GM12878 (cell line): ENCODE measurements around the gene LAT. TPM values are rescaled to one million over a fixed set of nuclear protein-coding genes. Genes with fewer than 3 reads are reported as not detected.
A peak's percentile ranks its signal among the peaks of the same experiment; 100 is the strongest.

Experiments used
- ATAC-seq: fragments of 200-7000 bp; cut with Tn5 transposase; 3 replicates; pipeline ENCODE4 v1.9.1; 2020; ENCODE audit warnings: mild to moderate bottlenecking, moderate library complexity
- BruUV-seq: library from RNA; stranded (reverse); fragments of 400-500 nt; replicated peaks from 2 replicates; lab custom pipeline; 2021; lab: Mats Ljungman, UMichigan
- CTCF ChIA-PET: fragments of 300-600 bp; sonication (Branson Sonifier 250); formaldehyde crosslinking; extraction: SDS; loops from one replicate; lab custom pipeline; 2021; ENCODE audit warnings: inconsistent platforms; lab: Yijun Ruan, JAX
- POLR2A ChIA-PET: fragments of 350-600 bp; formaldehyde crosslinking; extraction: SDS; loops from one replicate; lab custom pipeline; 2021; ENCODE audit warnings: inconsistent platforms; lab: Charles Lee
- RAD21 ChIA-PET: fragments of 300-600 bp; sonication (Branson Sonifier 250); formaldehyde crosslinking; loops from one replicate; lab custom pipeline; 2023; ENCODE audit warnings: antibody characterized with exemption; ENCODE audit not compliant: unreplicated experiment; lab: Charles Lee
- SMC1A ChIA-PET: fragments of 300-600 bp; sonication (Branson Sonifier 250); formaldehyde crosslinking; loops from one replicate; lab custom pipeline; 2023; ENCODE audit not compliant: unreplicated experiment, uncharacterized antibody; lab: Charles Lee
- DNase-seq: peaks from one replicate; pipeline ENCODE4 v3.0.0-alpha.2; 2011; ENCODE audit warnings: low read depth, low spot score
- FAIRE-seq: peaks from 3 replicates; lab custom pipeline; 2011; peaks lifted over from hg19 to GRCh38; lab: Jason Lieb, UNC
- H2AFZ ChIP-seq: 2 replicates; pipeline ENCODE4 v1.6.0; 2011; ENCODE audit warnings: low read depth, low read length, control low read depth; ENCODE audit not compliant: control insufficient read depth
- H3K27ac ChIP-seq: 2 replicates; pipeline ENCODE4 v1.5.1; 2011; ENCODE audit warnings: control low read depth; ENCODE audit not compliant: control insufficient read depth, insufficient read depth
- H3K27me3 ChIP-seq, 2 experiments: replicated peaks in 1 of 2; 2 replicates each; pipeline versions ENCODE4 v1.6.0 to v1.6.1; 2011; ENCODE audit warnings: low read length in 1 of 2; ENCODE audit not compliant: control insufficient read depth in 2 of 2, insufficient read depth in 2 of 2
- H3K36me3 ChIP-seq, 2 experiments: 2 replicates each; pipeline ENCODE4 v1.5.1; 2011; ENCODE audit warnings: low read length in 1 of 2; ENCODE audit not compliant: control insufficient read depth in 2 of 2, insufficient read depth in 2 of 2
- H3K4me1 ChIP-seq: 2 replicates; pipeline ENCODE4 v1.6.1; 2011; ENCODE audit warnings: mild to moderate bottlenecking, low read length, moderate library complexity, mixed read lengths; ENCODE audit not compliant: control insufficient read depth, insufficient read depth
- H3K4me2 ChIP-seq: 2 replicates; pipeline ENCODE4 v1.6.0; 2011; ENCODE audit warnings: control low read depth; ENCODE audit not compliant: control insufficient read depth, insufficient read depth
- H3K4me3 ChIP-seq: fragments of 200-600 bp; sonication (generic); 2 replicates; pipeline ENCODE4 v1.5.1; 2016
- H3K79me2 ChIP-seq: 2 replicates; pipeline ENCODE4 v1.6.0; 2011; ENCODE audit warnings: low read length; ENCODE audit not compliant: control insufficient read depth, insufficient read depth
- H3K9ac ChIP-seq: 2 replicates; pipeline ENCODE4 v1.8.0; 2011; ENCODE audit warnings: low read length, control low read depth, mixed read lengths; ENCODE audit not compliant: control insufficient read depth, insufficient read depth
- H3K9me3 ChIP-seq: replicated peaks from 3 replicates; pipeline ENCODE4 v1.5.1; 2011; ENCODE audit warnings: mild to moderate bottlenecking, low read length; ENCODE audit not compliant: control insufficient read depth, insufficient read depth
- H4K20me1 ChIP-seq: 2 replicates; pipeline ENCODE4 v1.6.0; 2011; ENCODE audit not compliant: control insufficient read depth, insufficient read depth
- RUNX3 ChIP-seq: IDR thresholded peaks from 2 replicates; pipeline ENCODE4 v1.6.1; 2012; ENCODE audit warnings: low read length, inconsistent platforms
- YY1 ChIP-seq: IDR thresholded peaks from 2 replicates; pipeline ENCODE4 v1.6.1; 2011; ENCODE audit warnings: low read depth, mild to moderate bottlenecking, low read length
- WGBS: methylation state at CpG from one replicate; pipeline ENCODE4 v1.1.6; 2016; ENCODE audit warnings: low lambda C conversion rate; ENCODE audit not compliant: insufficient replicate concordance, insufficient coverage; ENCODE audit errors: missing lambda C conversion rate; 5-methylcytosine and 5-hydroxymethylcytosine counted together
- in situ Hi-C: fragments of 300-500 bp; cut with MboI; formaldehyde crosslinking; loops from 9 replicates; pipeline ENCODE4 v1.14.3; 2018; ENCODE audit warnings: mixed read lengths
- intact Hi-C: fragments of 100-400 bp; cut with micrococcal nuclease; formaldehyde crosslinking; loops from one replicate; pipeline ENCODE4 v1.14.2; 2022; ENCODE audit not compliant: unreplicated experiment
- polyA plus RNA-seq, 11 experiments: library from polyadenylated mRNA; depleted of rRNA in 4 of 11; unstranded in 6 of 11; stranded (reverse) in 5 of 11; fragments of >200 nt; fragmentation: Nextera tagmentation in 4 of 11; fragmentation: Illumina TruSeq in 1 of 11; extraction: Ambion mirVana in 4 of 11; extraction: Trizol in 1 of 11; gene quantifications; 1 replicate in 1 of 11; 2 replicates in 10 of 11; pipeline versions ENCODE4 v1.2.1 to v1.2.3, GENCODE V29; 2011 to 2016; ENCODE audit warnings: inconsistent platforms in 2 of 11, missing spikeins in 2 of 11, low read depth in 1 of 11
- total RNA-seq, 4 experiments: library from RNA; depleted of rRNA in 3 of 4; stranded (reverse); fragments of >200 nt in 3 of 4; fragmentation: Illumina TruSeq in 1 of 4; extraction: Trizol in 1 of 4; gene quantifications; 2 replicates each; pipeline versions ENCODE4 v1.2.1 to v1.2.3, GENCODE V29; 2013 to 2021
- TF ChIP-seq, protein P1 (sequence below): fragments of 450-650 bp; IDR thresholded peaks from 2 replicates; pipeline ENCODE4 v1.6.1; 2016; ENCODE audit warnings: mild to moderate bottlenecking

The LAT gene
- total and polyA plus RNA-seq, 10 of the 15 experiments (the other 5 are each of a cell fraction or from before 2014, with no cell fraction given): 0.39 to 6.9 (median 2.0) TPM

DNA sequence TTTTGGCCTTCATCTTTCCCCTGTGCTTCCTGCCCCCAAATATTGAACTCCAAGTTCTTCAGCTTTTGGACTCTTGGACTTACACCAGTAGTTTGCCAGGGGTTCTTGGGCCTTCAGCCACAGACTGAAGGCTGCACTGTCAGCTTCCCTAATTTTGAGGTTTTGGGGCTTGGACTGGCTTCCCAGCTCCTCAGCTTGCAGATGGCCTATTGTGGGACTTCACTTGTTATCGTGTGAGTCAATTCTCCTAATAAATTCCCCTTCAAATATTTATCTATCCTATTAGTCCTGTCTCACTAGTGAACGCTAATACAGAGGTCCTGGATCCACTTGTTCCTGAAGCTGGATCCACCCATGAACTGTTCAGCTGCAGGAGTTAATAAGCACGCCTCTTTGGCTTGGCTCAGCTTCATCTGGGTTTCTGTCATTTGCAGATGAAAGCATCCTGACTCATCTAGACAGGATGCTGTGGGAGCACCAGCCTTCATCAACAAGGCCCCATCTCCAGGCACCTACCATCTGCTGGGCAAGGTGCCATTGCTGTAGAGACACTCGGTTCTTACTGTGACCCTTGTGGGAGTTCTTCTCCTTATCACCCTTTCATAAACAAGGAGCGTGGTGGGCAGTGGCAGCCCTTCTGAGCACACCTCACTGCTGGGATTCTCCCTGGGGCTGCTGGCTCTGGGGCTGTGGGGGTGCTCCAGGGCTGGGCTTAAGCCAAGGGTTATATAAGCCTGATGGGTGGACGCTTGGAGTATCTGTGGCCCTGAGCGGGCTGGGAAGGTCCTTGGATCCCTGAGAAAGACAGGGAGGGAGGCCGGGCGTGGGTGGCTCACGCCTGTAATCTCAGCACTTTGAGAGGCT, 23.1 kb downstream of the LAT start:
- ChIA-PET CTCF (no interaction called here), POLR2A (interaction anchor here (0.6 kb wide), 1 partner anchor 10 kb away, joined by 4 read pairs; no protein-coding TSS in a partner anchor), SMC1A (no interaction called here), RAD21 (no interaction called here)
- no peak overlapping the region for H2AFZ ChIP-seq
- in situ Hi-C loops: no loop called here
- H3K79me2 ChIP-seq: no peaks in the 10 kb centered on the region
- no peaks in the 10 kb centered on the region for H3K4me1 ChIP-seq
- no peak overlapping the region for H3K27ac ChIP-seq
- H3K9ac ChIP-seq: no peak overlapping the region
- no peaks in the 10 kb centered on the region for H4K20me1 ChIP-seq
- ATAC-seq (peak; percentile 83), DNase-seq (no peak), FAIRE-seq (peak; percentile 27)
- BruUV-seq: no TSS peak
- H3K36me3 ChIP-seq: no peaks in the 10 kb centered on the region
- H3K4me2 ChIP-seq: no peak overlapping the region
- H3K27me3 ChIP-seq: no peaks in the 10 kb centered on the region
- TF ChIP-seq YY1 (0 out of 2 replicates have a peak, but pooled peaks have one; percentile 15), RUNX3 (peak; percentile 33; the same call in 1 of the 2 replicates)
- TF ChIP-seq, protein P1, sequence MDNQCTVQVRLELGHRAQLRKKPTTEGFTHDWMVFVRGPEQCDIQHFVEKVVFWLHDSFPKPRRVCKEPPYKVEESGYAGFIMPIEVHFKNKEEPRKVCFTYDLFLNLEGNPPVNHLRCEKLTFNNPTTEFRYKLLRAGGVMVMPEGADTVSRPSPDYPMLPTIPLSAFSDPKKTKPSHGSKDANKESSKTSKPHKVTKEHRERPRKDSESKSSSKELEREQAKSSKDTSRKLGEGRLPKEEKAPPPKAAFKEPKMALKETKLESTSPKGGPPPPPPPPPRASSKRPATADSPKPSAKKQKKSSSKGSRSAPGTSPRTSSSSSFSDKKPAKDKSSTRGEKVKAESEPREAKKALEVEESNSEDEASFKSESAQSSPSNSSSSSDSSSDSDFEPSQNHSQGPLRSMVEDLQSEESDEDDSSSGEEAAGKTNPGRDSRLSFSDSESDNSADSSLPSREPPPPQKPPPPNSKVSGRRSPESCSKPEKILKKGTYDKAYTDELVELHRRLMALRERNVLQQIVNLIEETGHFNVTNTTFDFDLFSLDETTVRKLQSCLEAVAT: no peak
- H3K4me3 ChIP-seq: no peak overlapping the region
- intact Hi-C loops: no loop called here
- 32% methylated on average over 9 of the region's 10 CpGs for WGBS
- no peaks in the 10 kb centered on the region for H3K9me3 ChIP-seq
